ENCODE measurements around the gene TEKT1. TPM values are rescaled to one million over a fixed set of nuclear protein-coding genes. Genes with fewer than 3 reads are reported as not detected.

The TEKT1 gene
- total RNA-seq, 1 donor: not detected

DNA sequence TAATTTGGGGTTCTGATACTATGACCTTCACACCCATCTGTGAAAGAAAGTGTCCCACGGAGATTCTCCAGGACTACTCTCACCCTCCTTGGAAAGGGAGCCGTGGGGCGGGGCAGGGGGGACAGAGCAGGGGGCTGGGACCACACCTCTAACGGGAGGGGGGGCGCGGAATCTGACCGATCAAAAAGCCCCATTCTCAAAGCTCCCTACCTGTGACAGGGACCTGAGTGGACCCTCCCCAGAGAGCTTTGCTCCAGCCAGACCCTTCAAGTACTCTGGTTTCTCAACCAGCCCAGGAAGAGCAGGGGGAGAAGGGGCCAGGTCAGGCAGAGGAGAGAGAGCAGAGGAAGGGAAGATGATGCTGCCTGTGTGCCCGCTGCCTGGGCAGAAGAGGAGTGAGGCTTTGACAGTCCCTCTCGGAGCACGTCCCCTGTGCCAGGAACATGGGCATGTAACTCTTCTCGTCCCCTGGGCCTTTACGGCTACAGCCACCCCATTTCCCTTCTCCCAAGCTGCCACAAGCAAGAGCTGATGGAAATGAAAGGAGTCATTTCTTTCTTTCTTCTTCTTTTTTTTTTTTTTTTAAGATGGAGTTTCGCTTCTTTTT, 75.0 kb downstream of the TEKT1 start:
- Histone ChIP-seq H3K9me3 (ENCODE audit: low read depth, low read length) (no peaks in the 10 kb centered on the region), H3K4me1 (ENCODE audit: insufficient read depth, low read length) (peaks cover 40% of the 10 kb centered on the region), H3K4me2 (ENCODE audit: insufficient read depth, low read length) (peak overlapping the region; percentile 95), H2AFZ (ENCODE audit: low read length) (peak overlapping the region; percentile 97), H3K27me3 (ENCODE audit: insufficient read depth, low read length) (no peaks in the 10 kb centered on the region), H3K4me3 (ENCODE audit: insufficient read depth, low read length) (peak overlapping the region; percentile 75), H4K20me1 (ENCODE audit: insufficient read depth, low read length) (no peaks in the 10 kb centered on the region), H3K79me2 (ENCODE audit: insufficient read depth, low read length) (no peaks in the 10 kb centered on the region), H3K36me3 (ENCODE audit: insufficient read depth, low read length) (peaks cover 4% of the 10 kb centered on the region), H3K27ac (ENCODE audit: low read depth, low read length) (peak overlapping the region; percentile 90)
- no peak for DNase-seq (ENCODE audit: insufficient read length, low spot score, missing footprints)
- TF ChIP-seq, protein P1, sequence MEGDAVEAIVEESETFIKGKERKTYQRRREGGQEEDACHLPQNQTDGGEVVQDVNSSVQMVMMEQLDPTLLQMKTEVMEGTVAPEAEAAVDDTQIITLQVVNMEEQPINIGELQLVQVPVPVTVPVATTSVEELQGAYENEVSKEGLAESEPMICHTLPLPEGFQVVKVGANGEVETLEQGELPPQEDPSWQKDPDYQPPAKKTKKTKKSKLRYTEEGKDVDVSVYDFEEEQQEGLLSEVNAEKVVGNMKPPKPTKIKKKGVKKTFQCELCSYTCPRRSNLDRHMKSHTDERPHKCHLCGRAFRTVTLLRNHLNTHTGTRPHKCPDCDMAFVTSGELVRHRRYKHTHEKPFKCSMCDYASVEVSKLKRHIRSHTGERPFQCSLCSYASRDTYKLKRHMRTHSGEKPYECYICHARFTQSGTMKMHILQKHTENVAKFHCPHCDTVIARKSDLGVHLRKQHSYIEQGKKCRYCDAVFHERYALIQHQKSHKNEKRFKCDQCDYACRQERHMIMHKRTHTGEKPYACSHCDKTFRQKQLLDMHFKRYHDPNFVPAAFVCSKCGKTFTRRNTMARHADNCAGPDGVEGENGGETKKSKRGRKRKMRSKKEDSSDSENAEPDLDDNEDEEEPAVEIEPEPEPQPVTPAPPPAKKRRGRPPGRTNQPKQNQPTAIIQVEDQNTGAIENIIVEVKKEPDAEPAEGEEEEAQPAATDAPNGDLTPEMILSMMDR (IDR thresholded peaks at IDR 0.05; ENCODE audit: extremely low read depth, low read depth, low read length): no peak

DNA sequence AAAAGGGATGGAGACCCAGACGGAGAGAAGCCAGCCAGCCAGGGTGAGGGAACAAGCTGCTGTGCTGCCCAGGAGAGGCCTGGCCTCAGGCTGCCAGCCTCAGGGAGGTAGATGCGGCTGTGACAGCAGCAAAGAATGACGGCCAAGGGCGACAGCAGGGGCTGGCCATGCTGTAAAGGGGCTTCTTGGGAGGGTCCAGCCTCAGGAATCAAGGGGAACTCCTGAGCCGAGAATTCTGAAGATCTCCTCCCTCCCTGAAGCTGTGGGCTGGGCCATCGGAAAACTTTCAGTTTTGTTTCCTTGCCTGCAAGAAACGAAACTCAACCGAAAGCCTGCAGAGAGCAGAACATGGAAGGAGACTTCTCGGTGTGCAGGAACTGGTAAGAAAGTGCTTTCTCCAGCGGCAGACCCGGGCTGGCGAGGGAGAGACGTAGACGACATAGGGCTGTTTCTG, 75.8 kb downstream of the TEKT1 start, which contains the start of gene XAF1:
Gene XAF1 (plus strand): TSS at position 316 of the 454 bp plus-strand sequence. CDS start 33 bp downstream, at position 349.
- Histone ChIP-seq H3K4me3 (ENCODE audit: insufficient read depth, low read length) (peak within 1 kb of the TSS; percentile 75), H3K4me1 (ENCODE audit: insufficient read depth, low read length) (peaks cover 40% of the 10 kb centered on the region), H3K27ac (ENCODE audit: low read depth, low read length) (peak within 1 kb of the TSS; percentile 90), H3K4me2 (ENCODE audit: insufficient read depth, low read length) (peak within 1 kb of the TSS; percentile 95), H3K9me3 (ENCODE audit: low read depth, low read length) (no peaks in the 10 kb centered on the region), H3K79me2 (ENCODE audit: insufficient read depth, low read length) (no peaks in the 10 kb centered on the region), H4K20me1 (ENCODE audit: insufficient read depth, low read length) (no peaks in the 10 kb centered on the region), H3K27me3 (ENCODE audit: insufficient read depth, low read length) (no peaks in the 10 kb centered on the region), H3K36me3 (ENCODE audit: insufficient read depth, low read length) (peaks cover 4% of the 10 kb centered on the region), H2AFZ (ENCODE audit: low read length) (peak within 1 kb of the TSS; percentile 97)
- TF ChIP-seq, protein P1 (IDR thresholded peaks at IDR 0.05; ENCODE audit: extremely low read depth, low read depth, low read length): no peak
- peak; percentile 85 for DNase-seq (ENCODE audit: insufficient read length, low spot score, missing footprints)

DNA sequence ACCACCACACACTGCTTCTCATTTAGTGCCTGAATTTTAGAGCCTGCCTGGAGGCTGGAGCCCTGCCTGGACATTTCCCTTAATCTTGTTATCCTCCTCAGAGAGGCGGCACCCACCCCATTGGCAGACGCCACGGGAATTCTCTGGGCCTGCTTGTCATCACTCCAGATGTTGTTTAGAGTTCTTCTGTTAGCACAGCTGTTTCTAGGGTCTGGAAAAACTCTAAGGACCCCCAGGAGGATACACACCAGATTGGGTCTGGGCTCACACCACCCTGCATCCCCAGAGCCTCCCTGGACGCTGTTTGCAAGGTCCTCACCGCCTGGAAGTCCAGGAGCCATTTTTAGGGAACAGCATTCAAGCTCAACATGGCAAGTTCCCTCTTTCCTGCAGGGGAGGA, 76.2 kb downstream of the TEKT1 start:
- DNase-seq (ENCODE audit: insufficient read length, low spot score, missing footprints): no peak

DNA sequence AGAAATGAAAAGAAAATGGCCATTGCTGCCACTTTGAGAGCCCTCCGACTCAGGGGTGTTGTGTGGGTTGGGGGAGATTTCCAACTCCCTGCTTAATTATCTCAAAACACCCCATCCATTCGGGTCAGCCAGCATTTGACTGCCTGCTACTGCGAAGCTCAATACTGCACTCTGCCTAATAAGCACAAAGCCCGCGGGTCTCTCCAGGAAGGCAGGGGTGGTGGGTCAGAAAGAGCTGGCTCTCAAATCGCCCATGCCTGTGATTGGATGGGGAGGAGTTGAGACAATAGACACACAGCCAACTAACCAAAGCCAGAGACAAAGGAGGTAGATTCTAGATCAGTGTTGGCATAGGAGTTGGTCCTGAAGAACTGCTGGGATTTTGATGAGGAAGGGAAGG, 78.0 kb downstream of the TEKT1 start:
- H3K4me1 ChIP-seq (ENCODE audit: insufficient read depth, low read length): peaks cover 40% of the 10 kb centered on the region
- H3K36me3 ChIP-seq (ENCODE audit: insufficient read depth, low read length): no peaks in the 10 kb centered on the region
- no peak for DNase-seq (ENCODE audit: insufficient read length, low spot score, missing footprints)
- no peaks in the 10 kb centered on the region for H3K79me2 ChIP-seq (ENCODE audit: insufficient read depth, low read length)
- no peaks in the 10 kb centered on the region for H4K20me1 ChIP-seq (ENCODE audit: insufficient read depth, low read length)
- H3K27me3 ChIP-seq (ENCODE audit: insufficient read depth, low read length): no peaks in the 10 kb centered on the region
- H3K27ac ChIP-seq (ENCODE audit: low read depth, low read length): peak overlapping the region; percentile 99
- peak overlapping the region; percentile 75 for H3K4me2 ChIP-seq (ENCODE audit: insufficient read depth, low read length)
- no peaks in the 10 kb centered on the region for H3K9me3 ChIP-seq (ENCODE audit: low read depth, low read length)
- TF ChIP-seq, protein P1 (IDR thresholded peaks at IDR 0.05; ENCODE audit: extremely low read depth, low read depth, low read length): no peak
- H2AFZ ChIP-seq (ENCODE audit: low read length): peak overlapping the region; percentile 44
- no peak overlapping the region for H3K4me3 ChIP-seq (ENCODE audit: insufficient read depth, low read length)

More for the DNA sequence above, 76.2 kb downstream of the TEKT1 start:
- TF ChIP-seq, protein P1 (IDR thresholded peaks at IDR 0.05; ENCODE audit: extremely low read depth, low read depth, low read length): no peak
- Histone ChIP-seq H3K79me2 (ENCODE audit: insufficient read depth, low read length) (no peaks in the 10 kb centered on the region), H3K27me3 (ENCODE audit: insufficient read depth, low read length) (no peaks in the 10 kb centered on the region), H3K36me3 (ENCODE audit: insufficient read depth, low read length) (peaks cover 4% of the 10 kb centered on the region), H3K9me3 (ENCODE audit: low read depth, low read length) (no peaks in the 10 kb centered on the region), H3K27ac (ENCODE audit: low read depth, low read length) (peak overlapping the region; percentile 90), H3K4me3 (ENCODE audit: insufficient read depth, low read length) (peak overlapping the region; percentile 75), H3K4me1 (ENCODE audit: insufficient read depth, low read length) (peaks cover 40% of the 10 kb centered on the region), H4K20me1 (ENCODE audit: insufficient read depth, low read length) (no peaks in the 10 kb centered on the region), H3K4me2 (ENCODE audit: insufficient read depth, low read length) (peak overlapping the region; percentile 95), H2AFZ (ENCODE audit: low read length) (peak overlapping the region; percentile 97)
